GM19397 (cell line): ENCODE results near the gene GPX4.
"Not testable (repeated sequence)": the region's sequence is repeated elsewhere in the genome, so short reads cannot be mapped to it uniquely, and the experiment has no call there.

Experiments
- ATAC-seq: cut with Tn5 transposase; IDR thresholded peaks from one replicate; pipeline ENCODE4 v1.9.1; 2021; ENCODE audit warnings: mild to moderate bottlenecking, moderate library complexity; ENCODE audit not compliant: unreplicated experiment

The GPX4 gene

DNA sequence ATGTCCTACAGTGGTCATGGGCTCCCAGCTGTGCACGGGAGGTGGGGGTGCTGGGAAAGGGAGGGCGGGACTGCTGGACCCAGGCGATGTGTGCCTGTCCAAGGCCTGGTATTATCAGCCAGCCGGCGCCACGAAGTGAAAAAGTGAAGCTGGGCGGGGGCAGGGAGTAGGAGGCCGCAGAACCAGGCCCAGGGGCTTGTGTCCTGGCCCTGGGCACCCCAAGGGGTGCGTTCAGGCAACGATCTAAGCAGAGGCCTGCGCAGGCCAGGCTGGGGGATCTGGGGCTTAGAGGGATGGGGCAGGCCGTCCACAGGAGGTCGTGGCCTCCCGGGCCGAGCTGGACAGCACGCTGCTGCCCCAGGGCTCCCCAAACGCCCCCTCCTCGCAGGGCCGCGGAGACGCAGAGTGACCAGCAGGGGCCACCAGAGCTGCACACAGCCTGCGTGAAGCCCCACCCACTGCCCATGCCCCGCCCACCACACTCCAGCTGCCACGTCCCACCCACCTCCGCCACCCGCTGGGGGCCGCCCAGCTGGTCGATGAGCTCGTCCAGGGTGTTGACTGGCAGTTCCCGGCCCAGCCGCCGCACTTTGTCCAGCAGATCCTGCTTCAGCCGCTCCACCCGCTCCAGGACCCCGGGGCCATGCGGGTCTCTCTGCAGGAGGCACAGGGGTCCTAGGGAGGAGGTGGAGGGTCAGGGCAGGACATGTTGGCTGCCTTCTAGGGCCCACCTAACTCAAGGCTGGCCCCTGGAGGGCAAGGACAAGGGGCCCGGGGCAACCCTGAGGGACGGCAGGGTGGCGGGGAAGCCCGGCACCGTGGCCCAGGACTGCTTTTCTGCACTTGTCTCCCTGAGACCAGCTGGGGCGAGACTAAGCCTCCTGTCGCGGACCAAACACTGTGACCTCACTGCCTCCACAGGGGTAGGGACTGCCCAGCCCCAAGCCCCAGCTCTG, 9.5 kb downstream of the GPX4 start:
- peak; percentile 49 for ATAC-seq

DNA sequence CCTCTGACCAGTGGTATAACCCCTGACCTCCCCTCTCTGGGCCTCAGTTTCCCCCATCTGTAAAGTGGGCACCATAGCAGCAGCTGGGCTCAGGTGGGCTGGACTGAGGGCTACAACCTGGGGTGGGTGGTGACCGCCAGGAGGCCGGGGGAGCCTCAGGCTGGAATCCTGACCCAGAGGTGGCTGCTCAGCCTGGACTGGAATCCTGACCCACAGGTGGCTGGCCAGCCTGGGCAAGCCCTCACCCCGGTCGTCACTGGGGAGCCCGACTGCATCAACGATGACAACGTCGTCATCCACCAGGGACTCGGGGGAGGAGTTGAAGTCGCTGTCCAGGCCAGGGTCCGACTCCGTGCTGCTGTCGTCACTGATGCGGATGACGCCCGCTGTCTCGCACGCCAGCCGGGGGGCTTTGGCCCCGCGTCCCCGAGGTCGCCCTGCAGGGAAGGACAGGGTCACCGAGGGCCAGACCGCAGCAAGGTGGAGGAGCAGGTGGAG, 10.2 kb downstream of the GPX4 start:
- ATAC-seq, result no peak

DNA sequence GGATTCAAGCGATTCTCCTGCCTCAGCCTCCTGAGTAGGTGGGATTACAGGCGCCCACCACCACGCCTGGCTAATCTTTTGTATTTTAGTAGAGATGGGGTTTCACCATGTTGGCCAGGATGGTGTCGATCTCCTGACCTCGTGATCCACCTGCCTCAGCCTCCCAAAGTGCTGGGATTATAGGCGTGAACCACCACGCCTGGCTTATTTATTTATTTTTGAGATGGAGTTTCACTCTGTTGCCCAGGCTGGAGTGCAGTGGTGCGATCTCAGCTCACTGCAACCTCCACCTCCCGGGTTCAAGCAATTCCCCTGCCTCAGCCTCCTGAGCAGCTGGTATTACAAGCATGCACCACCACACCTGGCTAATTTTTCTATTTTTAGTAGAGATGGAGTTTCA, 10.9 kb downstream of the GPX4 start:
- ATAC-seq, result not testable (repeated sequence)

DNA sequence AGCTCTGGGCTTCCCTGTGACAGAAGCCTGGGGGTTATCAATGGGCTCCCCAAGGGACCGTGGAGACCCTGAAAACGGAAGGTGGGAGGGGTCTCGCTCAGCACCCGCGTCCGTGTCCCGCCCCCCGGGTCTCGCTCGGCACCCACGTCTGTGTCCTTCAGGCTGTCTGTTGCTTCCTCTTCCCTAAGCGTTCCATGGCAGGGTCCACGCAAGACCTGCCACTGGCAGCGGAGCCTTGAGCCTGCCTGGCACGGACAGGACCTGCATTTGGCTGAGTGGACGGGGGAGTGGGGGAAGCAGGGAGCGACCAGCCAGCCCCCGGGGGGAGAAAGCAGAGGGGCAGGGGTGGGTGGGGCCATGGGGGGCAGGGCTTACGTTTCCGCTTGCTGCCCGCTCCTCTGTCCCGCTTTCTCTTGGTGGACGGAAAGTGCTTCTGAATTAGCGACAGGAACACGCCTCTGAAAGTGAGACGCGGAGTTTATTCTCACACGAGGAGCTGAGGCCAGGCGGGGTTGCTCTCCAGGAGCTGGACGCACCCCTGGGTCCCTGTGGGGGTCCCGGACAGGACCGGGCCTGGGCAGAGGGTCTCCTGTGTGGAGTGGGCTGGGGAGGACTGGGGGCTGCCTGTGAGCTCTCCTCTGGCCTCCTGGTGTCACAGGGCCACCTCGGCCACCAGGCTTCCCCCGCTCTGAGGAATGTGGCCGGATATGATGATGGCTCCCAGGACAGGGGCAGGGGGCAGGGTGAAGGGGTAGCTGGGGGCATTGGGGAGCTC, 12.0 kb downstream of the GPX4 start:
- ATAC-seq, result no peak

DNA sequence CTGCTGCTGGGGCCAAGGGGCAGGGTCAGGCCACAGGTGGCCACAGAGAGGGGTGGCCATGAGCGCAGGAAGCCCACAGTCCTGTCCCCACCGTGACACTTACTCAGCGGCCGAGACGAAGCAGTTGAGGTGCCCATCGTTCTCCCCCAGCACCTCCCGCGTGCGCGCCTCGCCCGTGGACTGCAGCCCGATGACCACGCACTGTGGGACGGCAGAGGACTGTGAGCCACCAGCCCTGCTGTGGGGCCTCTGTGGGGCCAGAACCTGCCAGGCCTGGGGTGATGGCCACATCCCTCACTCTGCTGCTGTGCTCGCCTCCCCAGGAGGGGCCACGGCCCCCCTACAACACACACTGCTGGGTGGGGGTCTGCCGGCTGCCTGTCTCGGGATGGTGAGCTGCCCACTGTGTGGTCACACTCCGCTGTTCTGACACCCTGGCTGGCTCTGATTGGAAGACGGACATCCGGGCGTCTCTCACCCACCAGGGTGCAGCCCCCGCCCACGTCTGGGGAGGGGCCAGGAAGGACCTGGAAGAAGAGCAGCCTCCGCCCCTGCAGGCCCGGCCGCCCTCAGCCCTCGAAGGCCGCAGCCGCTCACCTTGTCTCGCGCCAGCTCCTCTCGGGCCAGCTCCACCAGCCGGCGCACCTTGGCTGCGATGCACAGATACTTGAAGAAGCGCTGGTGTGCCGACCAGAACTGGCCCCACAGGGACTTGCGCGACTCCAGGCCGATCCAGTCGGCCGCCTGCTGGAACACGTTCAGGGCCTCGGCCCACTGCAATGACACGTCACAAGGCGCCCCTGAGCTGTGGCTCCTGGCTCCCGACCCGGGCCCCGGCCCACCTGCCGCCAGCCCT, 13.2 kb downstream of the GPX4 start:
- ATAC-seq, result no peak

DNA sequence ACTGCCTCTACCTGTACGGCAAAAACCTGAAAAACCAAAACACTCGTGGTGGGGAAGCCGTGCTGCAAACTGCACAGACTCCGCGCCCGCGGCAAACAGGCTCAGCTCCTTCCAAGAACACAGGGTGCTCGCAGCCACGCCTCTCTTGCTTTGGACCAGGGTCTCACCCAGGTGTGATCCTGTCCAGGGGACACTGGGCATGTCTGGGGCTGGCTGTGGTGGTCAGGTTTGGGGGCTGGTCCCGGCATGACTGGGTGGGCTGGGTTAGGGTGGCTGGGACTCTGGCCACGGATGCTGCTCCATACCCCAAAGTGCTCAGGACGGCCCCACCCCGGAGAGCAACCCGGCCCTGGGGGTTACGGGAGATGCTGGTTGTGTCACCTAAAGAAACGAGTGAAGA, 13.9 kb downstream of the GPX4 start:
- no peak for ATAC-seq

DNA sequence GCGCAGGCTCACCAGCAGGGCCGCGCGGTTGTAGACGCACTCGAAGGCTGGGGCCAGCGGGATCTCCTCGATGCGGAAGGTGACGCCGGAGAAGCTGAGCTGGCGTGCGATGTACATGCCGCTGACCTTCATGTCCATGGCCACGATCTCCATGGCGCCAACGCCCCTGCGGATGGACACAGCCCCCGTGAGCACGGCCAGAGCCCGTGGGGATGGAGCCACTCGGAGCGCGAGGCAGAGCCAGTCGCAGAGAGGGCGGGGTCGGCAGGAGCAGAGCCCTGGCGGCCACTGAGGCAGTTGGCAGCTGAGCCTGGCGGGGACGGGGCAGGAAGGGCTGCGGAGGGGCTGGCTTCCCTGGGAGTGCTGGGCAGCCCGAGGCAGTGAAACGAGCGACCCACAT, 15.2 kb downstream of the GPX4 start:
- no peak for ATAC-seq

DNA sequence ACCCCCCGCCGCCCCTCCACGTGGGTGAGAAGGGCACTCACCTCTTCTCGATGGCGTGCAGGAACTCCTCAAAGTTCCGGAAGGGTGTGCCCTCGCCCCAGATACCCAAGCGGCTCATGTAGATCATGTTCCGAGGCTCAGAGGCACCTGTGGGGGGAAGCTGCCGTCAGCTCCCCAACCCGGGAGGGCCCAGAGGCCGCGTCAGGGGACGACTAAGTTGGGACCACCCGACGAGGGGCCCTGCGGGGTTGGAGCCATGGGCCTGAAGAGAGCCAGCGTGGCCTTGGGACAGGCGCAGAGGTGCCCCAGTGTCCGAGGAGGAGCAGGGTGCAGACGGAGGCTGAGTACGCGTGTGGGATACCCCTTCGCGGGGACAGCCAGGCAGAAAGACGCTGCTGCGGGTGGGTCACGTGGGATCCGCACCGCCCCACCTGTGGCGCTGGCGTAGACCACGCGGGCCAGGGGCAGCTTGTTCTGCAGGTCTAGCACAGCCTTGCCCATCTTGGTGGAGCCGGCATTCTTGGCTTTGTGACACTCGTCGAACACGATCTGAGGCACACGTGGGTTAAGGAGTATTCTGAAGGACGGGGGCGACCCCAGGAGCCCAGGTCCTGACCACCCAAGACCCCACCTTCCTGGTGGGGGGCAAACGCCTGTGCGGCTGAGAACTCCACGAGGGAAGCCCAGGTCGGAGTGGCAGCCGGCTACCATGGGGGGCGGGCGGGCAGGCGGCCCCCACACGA, 15.9 kb downstream of the GPX4 start:
- ATAC-seq, result no peak

DNA sequence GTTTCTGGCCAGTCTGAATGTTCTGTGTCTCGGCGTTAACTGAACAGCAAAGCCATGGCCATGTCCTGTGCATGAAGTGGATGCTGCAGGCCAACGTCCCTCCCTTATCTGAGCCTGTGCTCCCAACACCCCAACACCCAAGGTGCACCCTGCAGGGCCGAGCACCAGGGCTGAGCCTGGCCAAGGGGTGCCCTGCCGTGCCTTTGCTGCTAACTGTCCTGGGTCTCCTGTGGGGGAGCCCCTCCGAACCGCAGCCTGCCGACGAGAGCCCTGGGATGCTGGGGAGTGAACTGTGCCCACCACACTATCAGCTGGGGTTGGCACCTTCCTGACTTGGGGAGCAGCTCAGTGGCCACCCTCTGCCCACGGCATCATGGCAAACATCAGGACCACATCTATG, 17.6 kb downstream of the GPX4 start:
- no peak for ATAC-seq

DNA sequence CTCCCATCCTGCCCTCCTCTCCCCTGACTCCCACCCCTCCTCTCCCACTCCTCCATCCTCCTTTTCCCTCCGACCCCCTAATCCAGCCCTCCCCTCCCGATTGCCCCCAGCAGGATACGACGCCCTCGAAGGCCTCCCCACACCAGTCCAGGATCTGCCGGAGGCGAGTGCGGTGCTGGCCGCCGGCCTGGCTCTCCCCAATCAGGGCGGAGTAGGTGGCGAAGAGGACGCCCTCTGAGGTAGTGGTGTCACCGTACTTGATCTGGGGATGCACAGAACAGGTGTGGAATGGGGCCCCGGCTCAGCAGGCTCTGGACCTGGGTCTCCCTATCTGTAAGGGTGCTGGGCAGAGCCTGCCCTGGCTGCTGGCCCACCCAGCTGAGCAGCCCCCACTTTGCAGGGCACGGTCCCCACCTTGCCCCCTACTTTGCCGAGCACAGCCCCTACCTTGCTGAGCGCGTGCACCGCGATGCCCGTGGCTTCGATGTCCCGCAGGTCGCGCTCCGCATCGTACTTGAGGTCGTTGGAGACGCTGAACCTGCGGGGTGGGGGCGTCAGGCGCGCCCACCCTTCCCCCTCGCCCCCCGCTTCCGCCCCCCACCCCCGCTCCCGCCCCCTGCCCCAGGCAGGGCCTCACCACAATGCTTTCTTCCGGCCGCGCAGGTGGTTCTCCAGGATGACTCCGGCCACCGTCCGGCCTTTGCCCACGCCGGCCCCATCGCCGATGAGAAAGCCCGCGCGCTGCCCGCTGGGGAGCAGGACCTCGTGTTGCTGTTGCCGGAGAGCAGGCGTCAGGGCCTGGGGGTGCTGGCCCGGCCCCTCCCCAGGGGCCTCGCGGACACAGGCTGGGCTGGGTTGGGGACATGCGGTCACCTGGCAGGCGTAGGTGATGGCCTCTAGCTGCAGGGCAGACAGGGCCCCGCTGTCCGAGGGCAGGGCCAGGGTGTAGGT, 18.5 kb downstream of the GPX4 start:
- no peak for ATAC-seq

DNA sequence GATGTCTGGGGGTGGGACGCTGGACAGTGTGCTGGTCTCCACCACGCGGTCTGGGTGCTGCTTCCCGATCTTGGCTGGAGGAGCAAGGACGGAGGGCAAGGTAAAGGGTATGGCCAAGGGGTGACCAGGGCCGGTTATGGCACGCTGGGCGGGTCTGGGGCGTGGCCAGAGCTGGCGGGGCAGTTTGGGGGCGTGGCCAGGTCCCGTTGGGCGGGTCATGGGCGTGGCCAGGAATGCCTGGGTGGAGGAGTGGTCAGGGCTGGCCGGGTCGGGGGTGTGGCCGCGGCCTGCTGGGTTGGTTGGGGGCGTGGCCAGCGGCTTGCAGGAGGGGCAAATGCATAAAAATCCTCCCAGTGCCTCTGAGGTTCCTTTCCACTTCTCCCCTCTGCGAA, 19.2 kb downstream of the GPX4 start:
- ATAC-seq, result no peak

DNA sequence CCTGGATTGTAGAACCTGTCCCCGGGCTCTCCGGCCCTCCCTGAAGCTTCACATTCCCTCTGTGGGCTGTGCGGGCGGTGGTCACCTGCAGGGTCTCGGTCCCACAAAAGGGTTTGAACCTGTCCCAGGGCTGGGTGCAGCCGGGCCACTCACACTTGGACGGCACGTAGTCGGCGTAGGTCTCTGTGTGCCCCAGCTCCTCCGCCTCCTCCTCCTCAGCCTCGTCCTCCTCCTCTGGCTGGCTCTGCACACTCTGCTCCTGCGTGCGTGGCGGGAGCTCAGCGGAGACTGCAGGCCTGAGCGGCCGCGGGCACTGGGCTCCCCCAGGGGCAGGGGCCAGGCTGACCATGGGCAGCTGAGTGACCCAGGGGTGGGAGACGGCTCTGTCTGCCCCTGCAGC, 19.6 kb downstream of the GPX4 start:
- no peak for ATAC-seq

DNA sequence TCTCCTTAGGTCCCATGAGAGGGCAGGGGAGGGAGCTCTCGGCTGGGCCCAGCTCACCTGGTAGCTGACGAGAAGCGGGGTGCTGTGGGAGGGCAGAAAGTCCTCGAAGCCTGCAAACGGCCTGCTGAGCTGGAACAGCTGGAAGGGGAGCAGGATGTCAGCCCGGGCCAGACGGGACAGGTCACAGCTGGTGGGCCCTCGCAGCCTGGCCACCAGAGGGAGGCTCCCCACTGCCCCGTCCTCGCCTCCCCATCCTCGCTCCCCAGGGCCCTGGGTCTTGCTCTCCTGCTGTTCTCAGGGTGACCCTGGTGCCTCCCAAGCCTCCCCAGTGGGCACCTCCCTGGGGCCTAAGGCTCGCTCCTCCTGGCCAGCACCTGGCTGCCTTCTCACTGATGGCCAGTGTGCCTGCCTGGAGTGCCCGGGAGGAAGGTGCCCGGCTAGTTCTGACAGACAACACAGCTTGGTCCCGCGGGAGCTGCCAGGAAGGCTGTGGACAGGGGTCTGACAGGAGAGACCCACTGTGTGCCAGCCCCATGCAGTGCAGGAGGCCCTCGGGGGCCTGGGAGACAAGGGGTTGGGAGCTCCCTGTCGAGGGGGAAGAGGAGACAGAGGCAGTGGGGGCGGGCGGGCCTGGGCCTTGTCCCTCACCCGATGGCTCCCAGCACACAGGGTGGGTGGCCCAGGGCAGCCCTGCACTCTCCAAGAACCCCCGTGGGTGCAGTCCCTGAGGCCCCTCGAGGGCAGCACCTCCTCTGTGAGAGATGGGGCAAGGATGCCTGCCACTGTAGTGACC, 20.3 kb downstream of the GPX4 start:
- no peak for ATAC-seq

DNA sequence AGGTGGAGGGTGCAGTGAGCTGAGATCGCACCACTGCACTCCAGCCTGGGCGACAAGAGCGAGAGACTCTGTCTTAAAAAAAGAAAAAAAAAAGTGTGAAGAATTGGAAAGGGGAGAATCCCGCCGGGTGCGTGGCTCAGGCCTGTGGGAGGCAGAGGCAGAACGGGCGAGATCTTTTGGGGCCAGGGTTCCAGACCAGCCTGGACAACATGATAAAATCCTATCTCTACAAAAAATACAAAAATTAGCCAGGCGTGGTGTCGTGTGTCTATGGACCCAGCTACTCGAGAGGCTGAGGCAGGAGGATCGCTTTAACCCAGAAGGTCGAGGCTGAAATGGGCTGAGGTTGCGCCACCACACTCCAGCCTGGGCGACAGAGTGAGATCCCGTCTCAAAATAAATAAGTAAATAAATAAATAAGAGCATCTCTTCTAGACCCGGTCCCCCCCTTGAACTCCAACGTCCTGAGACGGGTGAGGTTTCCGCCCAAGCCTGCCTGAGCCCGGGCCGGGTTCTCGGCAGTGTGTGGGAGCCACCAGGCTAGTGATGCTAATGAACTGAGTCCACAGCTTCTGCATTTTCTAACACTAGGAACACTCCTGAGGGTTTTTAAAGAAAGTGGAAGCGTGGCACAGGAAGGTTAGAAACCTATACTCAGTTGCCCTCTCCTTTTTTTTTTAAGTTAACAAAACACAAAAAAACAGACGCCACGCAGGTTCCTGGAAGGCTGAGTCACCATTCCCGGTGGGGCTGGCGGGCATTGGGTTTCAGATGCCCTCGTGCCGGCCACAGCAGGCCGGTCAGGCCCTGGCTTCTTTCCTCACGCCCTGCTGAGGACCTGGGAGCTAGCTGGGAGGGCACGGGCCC, 22.0 kb downstream of the GPX4 start:
- no peak for ATAC-seq

DNA sequence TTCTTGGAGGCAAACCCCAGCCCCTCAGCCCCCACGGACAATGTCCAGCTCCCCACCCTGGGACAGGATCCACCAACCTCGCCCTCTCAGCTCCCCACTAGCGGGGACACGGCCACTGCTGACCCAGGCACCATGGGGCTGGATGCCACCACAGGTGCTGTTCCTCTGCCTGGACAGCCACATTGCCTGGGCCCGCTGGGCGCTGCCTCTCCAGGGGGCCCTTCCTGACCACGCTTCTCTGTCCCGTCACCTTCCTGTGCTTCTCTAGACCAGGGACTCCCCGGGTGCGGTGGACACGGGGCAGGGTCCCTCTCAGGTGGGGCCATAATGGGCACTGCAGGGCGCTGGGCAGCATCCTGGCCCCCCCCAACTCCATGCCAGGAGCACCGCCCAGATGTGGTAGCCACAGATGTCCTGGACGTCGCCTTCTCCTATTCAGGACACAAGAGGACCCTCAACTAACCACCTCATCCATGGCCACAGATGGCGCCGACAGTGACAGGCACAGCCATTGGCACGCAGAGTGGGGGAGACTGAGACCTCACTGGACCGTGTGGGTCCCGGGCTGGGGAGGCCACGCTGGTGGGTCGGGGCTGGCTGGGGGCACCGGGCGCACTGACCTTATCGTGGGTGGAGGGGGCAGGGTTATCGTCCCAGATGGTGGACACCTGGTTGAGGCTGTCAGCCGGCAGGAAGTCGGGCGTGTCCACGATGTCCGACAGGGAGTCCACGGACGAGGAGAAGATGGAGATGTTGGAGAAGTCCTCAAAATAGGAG, 23.4 kb downstream of the GPX4 start:
- ATAC-seq, result no peak

DNA sequence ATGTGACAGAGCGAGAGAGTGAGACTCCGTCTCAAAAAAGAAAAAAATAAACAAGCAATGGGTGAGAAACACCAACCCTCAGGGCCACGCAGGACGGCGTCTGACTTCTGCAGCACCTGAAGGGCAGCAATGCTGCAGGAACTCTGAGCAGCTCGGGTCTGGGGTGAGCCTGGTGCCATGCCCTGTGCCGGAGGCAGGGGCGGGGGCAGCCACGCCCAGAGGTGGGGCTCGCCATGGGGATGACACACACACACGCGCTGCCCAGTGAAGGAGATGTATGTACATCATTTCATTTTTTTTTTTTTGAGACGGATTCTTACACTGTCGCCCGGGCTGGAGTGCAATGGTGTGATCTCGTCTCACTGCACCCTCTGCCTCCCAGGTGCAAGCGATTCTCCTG, 24.3 kb downstream of the GPX4 start:
- ATAC-seq, result no peak

DNA sequence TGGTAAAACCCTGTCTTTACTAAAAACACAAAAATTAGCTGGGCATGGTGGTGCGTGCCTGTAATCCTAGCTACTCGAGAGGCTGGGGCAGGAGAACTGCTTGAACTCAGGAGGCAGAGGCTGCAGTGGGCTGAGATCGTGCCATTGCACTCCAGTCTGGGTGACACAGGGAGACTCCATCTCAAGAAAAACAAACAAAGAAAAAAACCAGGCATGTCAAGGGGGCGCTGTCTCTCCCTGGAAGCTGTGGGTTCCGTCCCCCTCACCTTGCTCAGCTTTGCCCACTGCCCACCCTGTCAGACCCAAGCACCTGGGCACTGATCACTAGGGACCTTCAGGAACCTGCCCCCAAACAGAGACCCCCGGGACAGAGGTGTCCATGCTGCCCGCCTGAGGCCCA, 25.3 kb downstream of the GPX4 start:
- ATAC-seq, result not testable (repeated sequence)
